Adrenal gland (tissue), 12 donors: ENCODE results near the gene KCNT1. TPM values are rescaled to one million over a fixed set of nuclear protein-coding genes. Genes with fewer than 3 reads are reported as not detected.

Source experiments
- DNase-seq, 7 donors: peaks; one replicate each; pipeline ENCODE4 v3.0.0-alpha.2; 2019 to 2020
- H3K27ac ChIP-seq, 5 donors: fragments of 200-600 bp; sonication (generic) in 4 of 5; 1 replicate in 3 of 5; 2 replicates in 2 of 5; pipeline versions ENCODE4 v1.5.1 to v1.8.0; 2016 to 2020; ENCODE audit warnings: mild to moderate bottlenecking in 1 of 5
- H3K27me3 ChIP-seq: fragments of 200-600 bp; 2 replicates; pipeline ENCODE4 v1.8.0; 2021
- H3K36me3 ChIP-seq, 2 donors: fragments of 200-600 bp; replicated peaks in 1 of 2; 1 replicate in 1 of 2; 2 replicates in 1 of 2; pipeline versions ENCODE4 v1.5.1 to v1.8.0; 2018 to 2022
- H3K4me1 ChIP-seq, 2 donors: fragments of 200-600 bp; replicated peaks in 1 of 2; 1 replicate in 1 of 2; 2 replicates in 1 of 2; pipeline versions ENCODE4 v1.5.1 to v1.8.0; 2018 to 2021
- H3K4me3 ChIP-seq, 4 donors: fragments of 200-600 bp; sonication (generic) in 3 of 4; one replicate each; pipeline ENCODE4 v1.5.1; 2016 to 2018
- H3K9me3 ChIP-seq, 3 donors: fragments of 200-600 bp; sonication (generic) in 1 of 3; replicated peaks in 1 of 3; 1 replicate in 2 of 3; 2 replicates in 1 of 3; pipeline versions ENCODE4 v1.5.1 to v1.8.0; 2016 to 2021
- POLR2A ChIP-seq, 2 donors: fragments of 450-650 bp; IDR thresholded peaks; one replicate each; pipeline ENCODE4 v1.6.1; 2017; ENCODE audit warnings: antibody characterized with exemption in 2 of 2, mild to moderate bottlenecking in 2 of 2, moderate library complexity in 1 of 2
- WGBS, 4 donors: extraction: QIAGEN DNeasy Blood & Tissue Kit in 2 of 4; methylation state at CpG; one replicate each; pipeline versions ENCODE4 v1.1.5 to v1.1.7; 2013 to 2017; 5-methylcytosine and 5-hydroxymethylcytosine counted together
- intact Hi-C, 2 donors: fragments of 100-400 bp; cut with DNase I; formaldehyde crosslinking; loops; one replicate each; pipeline versions ENCODE4 v1.14.1 to v1.15.0; 2022 to 2023
- polyA plus RNA-seq, 3 donors: library from polyadenylated mRNA; stranded (reverse); fragments of 200-250 nt in 2 of 3; fragments of 350-450 nt in 1 of 3; fragmentation: Illumina TruSeq in 1 of 3; extraction: RNeasy Lipid Tissue Mini Kit (QIAGEN cat#74804) in 1 of 3; gene quantifications; one replicate each; pipeline ENCODE4 v1.2.3, GENCODE V29; 2013 to 2014
- total RNA-seq, 9 donors: library from RNA; depleted of rRNA in 4 of 9; stranded (reverse); fragments of >200 nt in 4 of 9; fragments of 120-200 nt in 1 of 9; fragmentation: NEBNext Ultra II Directional in 1 of 9; extraction: Animal tissue kit (Norgen Biotek cat#: 25700) in 1 of 9; gene quantifications; one replicate each; pipeline versions ENCODE4 v1.1.0 to v1.2.4, GENCODE V29; 2013 to 2023
- TF ChIP-seq, protein P1 (sequence below), 6 experiments: fragments of 450-650 bp in 4 of 6; fragments of 200-600 bp in 2 of 6; sonication (generic) in 1 of 6; IDR thresholded peaks; 1 replicate in 5 of 6; 2 replicates in 1 of 6; pipeline versions ENCODE4 v1.5.1 to v1.8.0; 2016 to 2021; ENCODE audit warnings: antibody characterized with exemption in 6 of 6, mild to moderate bottlenecking in 2 of 6, moderate library complexity in 1 of 6
- donor health status: healthy with polysubstance abuse.
- donor health status: Bipolar disorder and iron deficiency.
- donor health status: DM: yes; HTN: yes; CAD: no.
- donor health status: DM: no; HTN: no; CAD: no.
- donor health status: DM: no; HTN: no; CAD: no.
- donor health status: DM: yes; HTN: yes; CAD: no.

Gene KCNT1
- total and polyA plus RNA-seq, 12 donors, result 0.05 to 2.4 (median 0.24) TPM; not detected in 6

DNA sequence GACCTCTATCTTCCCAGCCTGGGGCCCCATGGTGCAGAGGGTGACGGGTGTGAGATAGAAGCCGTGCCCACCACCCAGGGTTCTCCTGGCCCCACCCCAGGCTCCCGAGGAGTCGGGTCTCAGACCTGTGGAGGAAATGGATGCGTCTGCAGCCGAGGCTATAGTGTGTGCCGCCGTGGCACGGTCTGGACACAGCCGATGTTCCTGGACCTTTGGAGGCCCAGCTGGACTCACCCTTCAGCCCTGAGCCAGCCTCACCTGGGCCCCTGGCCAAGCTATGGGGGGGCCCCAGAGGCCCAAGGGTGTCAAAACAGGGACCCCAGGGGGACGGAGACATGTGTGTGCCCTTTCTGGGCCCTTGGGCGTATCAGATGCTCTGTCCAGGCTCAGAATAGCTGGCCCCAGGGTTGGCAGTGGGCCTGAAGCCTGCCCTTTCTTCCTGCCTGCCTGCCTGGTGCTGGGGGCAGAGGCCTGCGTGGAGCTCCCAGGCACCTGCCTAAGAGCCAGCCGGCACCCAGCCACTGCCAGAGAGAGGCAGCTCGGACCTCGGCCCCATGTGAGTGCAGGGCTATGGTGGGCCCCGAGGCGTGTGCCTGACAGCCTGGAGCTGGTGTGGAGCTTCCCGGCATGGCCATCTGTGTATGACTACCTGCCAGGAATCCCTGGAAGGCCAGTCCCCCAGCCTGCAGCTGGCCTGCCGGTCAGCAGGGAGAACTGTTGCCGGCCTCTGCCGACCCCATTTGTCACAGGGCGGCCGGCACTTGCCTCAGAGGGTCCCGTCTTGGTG is 41.8 kb downstream of the KCNT1 start:
- Histone ChIP-seq H3K4me1 (no peaks in the 10 kb centered on the region), H3K9me3 (no peaks in the 10 kb centered on the region), H3K4me3 (no peak overlapping the region), H3K27ac (no peak overlapping the region), H3K27me3 (no peaks in the 10 kb centered on the region), H3K36me3 (no peaks in the 10 kb centered on the region)
- intact Hi-C loops, result no loop called here
- DNase-seq, result no peak
- WGBS, 4 donors, result 60 to 85% (median 79%) methylated on average over 1 to 25 of the region's 25 CpGs
- TF ChIP-seq, protein P1, sequence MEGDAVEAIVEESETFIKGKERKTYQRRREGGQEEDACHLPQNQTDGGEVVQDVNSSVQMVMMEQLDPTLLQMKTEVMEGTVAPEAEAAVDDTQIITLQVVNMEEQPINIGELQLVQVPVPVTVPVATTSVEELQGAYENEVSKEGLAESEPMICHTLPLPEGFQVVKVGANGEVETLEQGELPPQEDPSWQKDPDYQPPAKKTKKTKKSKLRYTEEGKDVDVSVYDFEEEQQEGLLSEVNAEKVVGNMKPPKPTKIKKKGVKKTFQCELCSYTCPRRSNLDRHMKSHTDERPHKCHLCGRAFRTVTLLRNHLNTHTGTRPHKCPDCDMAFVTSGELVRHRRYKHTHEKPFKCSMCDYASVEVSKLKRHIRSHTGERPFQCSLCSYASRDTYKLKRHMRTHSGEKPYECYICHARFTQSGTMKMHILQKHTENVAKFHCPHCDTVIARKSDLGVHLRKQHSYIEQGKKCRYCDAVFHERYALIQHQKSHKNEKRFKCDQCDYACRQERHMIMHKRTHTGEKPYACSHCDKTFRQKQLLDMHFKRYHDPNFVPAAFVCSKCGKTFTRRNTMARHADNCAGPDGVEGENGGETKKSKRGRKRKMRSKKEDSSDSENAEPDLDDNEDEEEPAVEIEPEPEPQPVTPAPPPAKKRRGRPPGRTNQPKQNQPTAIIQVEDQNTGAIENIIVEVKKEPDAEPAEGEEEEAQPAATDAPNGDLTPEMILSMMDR (IDR thresholded peaks at IDR 0.05), result no peak
- no peak for TF ChIP-seq POLR2A (IDR thresholded peaks at IDR 0.05)

DNA sequence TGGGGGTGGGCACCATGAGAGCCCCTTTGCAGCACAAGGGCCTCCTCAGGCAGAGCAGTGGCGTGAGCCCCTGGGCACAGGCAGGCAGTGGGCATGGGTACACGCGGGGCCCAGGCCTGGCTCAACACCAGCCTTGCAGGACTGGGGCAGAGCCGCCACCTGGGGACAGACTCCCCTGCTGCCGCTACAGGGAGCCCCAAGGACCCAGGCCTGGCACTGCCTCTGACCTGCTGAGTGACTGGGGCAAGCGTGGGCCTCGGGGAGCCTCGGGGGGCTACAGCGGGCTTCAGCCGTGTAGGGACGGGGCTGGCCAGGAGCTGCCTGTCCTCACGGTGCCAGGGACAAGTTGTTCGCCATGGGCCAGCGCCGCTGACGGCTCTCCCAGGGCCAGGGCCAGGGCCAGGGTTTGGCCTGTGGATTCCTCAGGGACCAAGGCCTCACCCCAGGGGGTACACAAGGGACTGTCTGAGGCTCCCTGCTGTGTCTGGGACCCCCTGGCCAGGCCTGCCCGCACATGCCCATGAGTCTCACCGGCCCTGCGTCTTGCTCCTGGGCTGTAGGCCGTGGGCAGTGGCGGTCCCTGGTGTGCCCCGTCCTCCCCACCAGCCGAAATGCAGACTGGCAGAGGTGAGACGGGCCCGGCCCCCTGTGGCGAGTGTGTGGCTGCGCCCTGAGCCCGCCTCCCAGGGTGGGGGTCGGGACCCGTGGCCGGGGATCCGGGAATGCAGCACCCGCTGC is 42.5 kb downstream of the KCNT1 start:
- no peak overlapping the region for H3K27ac ChIP-seq
- no peak for TF ChIP-seq POLR2A (IDR thresholded peaks at IDR 0.05)
- TF ChIP-seq, protein P1 (IDR thresholded peaks at IDR 0.05), result no peak
- no peaks in the 10 kb centered on the region for H3K36me3 ChIP-seq
- WGBS, 4 donors, result 81 to 88% (median 87%) methylated on average over 20 to 33 of the region's 33 CpGs; no CpG with 5 or more reads in 1 of the 4 donors
- DNase-seq, result no peak
- intact Hi-C loops, result no loop called here
- H3K4me1 ChIP-seq, result no peaks in the 10 kb centered on the region
- no peaks in the 10 kb centered on the region for H3K9me3 ChIP-seq
- H3K4me3 ChIP-seq, result no peak overlapping the region
- H3K27me3 ChIP-seq, result no peaks in the 10 kb centered on the region

DNA sequence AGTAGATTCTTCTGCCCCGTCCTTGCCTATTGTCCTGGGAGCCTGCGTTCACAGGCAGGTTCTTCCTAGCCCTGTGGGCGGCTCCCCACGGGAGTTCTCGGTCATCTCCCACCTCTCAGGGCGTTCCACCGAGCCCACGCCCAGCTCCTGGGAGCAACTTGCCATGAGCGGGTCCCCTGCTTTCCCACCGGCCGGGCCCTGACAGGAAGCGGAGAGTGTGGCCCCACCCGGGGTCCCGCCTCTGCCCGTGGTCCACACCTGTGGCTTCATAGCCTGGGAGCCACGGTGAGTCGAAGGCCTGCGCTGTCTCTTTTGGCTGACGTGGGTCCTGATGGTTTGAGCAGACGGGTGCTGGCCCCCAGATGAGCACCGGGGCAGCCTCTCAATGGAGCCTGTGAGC is 43.2 kb downstream of the KCNT1 start:
- TF ChIP-seq, protein P1 (IDR thresholded peaks at IDR 0.05), result no peak
- TF ChIP-seq POLR2A (IDR thresholded peaks at IDR 0.05), result no peak
- H3K36me3 ChIP-seq, result no peaks in the 10 kb centered on the region
- H3K4me3 ChIP-seq, result no peak overlapping the region
- no peaks in the 10 kb centered on the region for H3K27me3 ChIP-seq
- H3K9me3 ChIP-seq, result no peaks in the 10 kb centered on the region
- no peaks in the 10 kb centered on the region for H3K4me1 ChIP-seq
- DNase-seq, result no peak
- WGBS, 4 donors, result 86 to 94% (median 89%) methylated on average over 9 to 21 of the region's 21 CpGs
- no peak overlapping the region for H3K27ac ChIP-seq
- intact Hi-C loops, result no loop called here

DNA sequence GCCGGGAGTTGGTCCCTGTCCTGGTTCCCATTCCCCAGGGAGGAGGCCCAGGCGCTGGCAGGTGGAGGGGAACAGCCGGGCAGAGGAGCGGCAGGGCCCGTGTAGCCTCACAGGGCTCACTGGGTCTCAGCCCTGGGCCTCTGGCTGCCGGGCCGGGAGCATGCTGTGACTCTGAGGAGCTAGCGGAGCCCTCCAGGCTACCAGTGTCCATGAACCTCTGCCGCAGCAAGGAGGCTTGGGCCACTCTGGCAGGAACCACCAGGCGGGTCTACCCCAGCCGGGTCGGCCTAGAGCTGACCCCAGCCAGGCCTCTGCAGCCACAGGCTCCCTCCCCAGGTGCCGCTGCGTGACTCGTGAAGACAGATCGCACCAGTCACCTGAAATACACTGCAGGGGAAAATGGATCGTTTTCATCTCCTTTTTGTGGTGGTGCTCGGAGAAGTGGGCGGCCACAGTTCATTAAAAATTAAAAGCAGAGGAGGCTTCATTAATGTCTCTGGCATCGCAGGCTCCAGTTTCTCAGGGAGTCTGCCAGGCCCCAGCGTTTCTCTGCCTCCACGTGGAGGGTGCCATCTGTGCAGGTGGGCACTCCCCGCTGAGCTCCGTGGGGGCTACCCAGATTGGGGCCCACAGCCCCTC is 43.8 kb downstream of the KCNT1 start:
- no peak overlapping the region for H3K27ac ChIP-seq
- H3K9me3 ChIP-seq, result no peaks in the 10 kb centered on the region
- WGBS, 4 donors, result 81 to 92% (median 87%) methylated on average over 10 to 24 of the region's 24 CpGs
- intact Hi-C loops, result no loop called here
- H3K4me3 ChIP-seq, result no peak overlapping the region
- no peaks in the 10 kb centered on the region for H3K27me3 ChIP-seq
- no peaks in the 10 kb centered on the region for H3K36me3 ChIP-seq
- TF ChIP-seq, protein P1 (IDR thresholded peaks at IDR 0.05), result no peak
- no peak for TF ChIP-seq POLR2A (IDR thresholded peaks at IDR 0.05)
- DNase-seq, result no peak
- no peaks in the 10 kb centered on the region for H3K4me1 ChIP-seq
